GM12878 (cell line): Measurements from ENCODE around the gene DUXB. TPM values are rescaled to one million over a fixed set of nuclear protein-coding genes. Genes with fewer than 3 reads are reported as not detected.

ENCODE experiments used
- ATAC-seq: fragments of 200-7000 bp; cut with Tn5 transposase; 3 replicates; pipeline ENCODE4 v1.9.1; 2020; ENCODE audit warnings: mild to moderate bottlenecking, moderate library complexity
- BruUV-seq: library from RNA; stranded (reverse); fragments of 400-500 nt; replicated peaks from 2 replicates; lab custom pipeline; 2021; lab: Mats Ljungman, UMichigan
- CTCF ChIA-PET: fragments of 300-600 bp; sonication (Branson Sonifier 250); formaldehyde crosslinking; extraction: SDS; loops from one replicate; lab custom pipeline; 2021; ENCODE audit warnings: inconsistent platforms; lab: Yijun Ruan, JAX
- POLR2A ChIA-PET: fragments of 350-600 bp; formaldehyde crosslinking; extraction: SDS; loops from one replicate; lab custom pipeline; 2021; ENCODE audit warnings: inconsistent platforms; lab: Charles Lee
- RAD21 ChIA-PET: fragments of 300-600 bp; sonication (Branson Sonifier 250); formaldehyde crosslinking; loops from one replicate; lab custom pipeline; 2023; ENCODE audit warnings: antibody characterized with exemption; ENCODE audit not compliant: unreplicated experiment; lab: Charles Lee
- SMC1A ChIA-PET: fragments of 300-600 bp; sonication (Branson Sonifier 250); formaldehyde crosslinking; loops from one replicate; lab custom pipeline; 2023; ENCODE audit not compliant: unreplicated experiment, uncharacterized antibody; lab: Charles Lee
- DNase-seq: peaks from one replicate; pipeline ENCODE4 v3.0.0-alpha.2; 2011; ENCODE audit warnings: low read depth, low spot score
- FAIRE-seq: peaks from 3 replicates; lab custom pipeline; 2011; peaks lifted over from hg19 to GRCh38; lab: Jason Lieb, UNC
- H2AFZ ChIP-seq: 2 replicates; pipeline ENCODE4 v1.6.0; 2011; ENCODE audit warnings: low read depth, low read length, control low read depth; ENCODE audit not compliant: control insufficient read depth
- H3K27ac ChIP-seq: 2 replicates; pipeline ENCODE4 v1.5.1; 2011; ENCODE audit warnings: control low read depth; ENCODE audit not compliant: control insufficient read depth, insufficient read depth
- H3K27me3 ChIP-seq, 2 experiments: replicated peaks in 1 of 2; 2 replicates each; pipeline versions ENCODE4 v1.6.0 to v1.6.1; 2011; ENCODE audit warnings: low read length in 1 of 2; ENCODE audit not compliant: control insufficient read depth in 2 of 2, insufficient read depth in 2 of 2
- H3K36me3 ChIP-seq, 2 experiments: 2 replicates each; pipeline ENCODE4 v1.5.1; 2011; ENCODE audit warnings: low read length in 1 of 2; ENCODE audit not compliant: control insufficient read depth in 2 of 2, insufficient read depth in 2 of 2
- H3K4me1 ChIP-seq: 2 replicates; pipeline ENCODE4 v1.6.1; 2011; ENCODE audit warnings: mild to moderate bottlenecking, low read length, moderate library complexity, mixed read lengths; ENCODE audit not compliant: control insufficient read depth, insufficient read depth
- H3K4me2 ChIP-seq: 2 replicates; pipeline ENCODE4 v1.6.0; 2011; ENCODE audit warnings: control low read depth; ENCODE audit not compliant: control insufficient read depth, insufficient read depth
- H3K4me3 ChIP-seq: fragments of 200-600 bp; sonication (generic); 2 replicates; pipeline ENCODE4 v1.5.1; 2016
- H3K79me2 ChIP-seq: 2 replicates; pipeline ENCODE4 v1.6.0; 2011; ENCODE audit warnings: low read length; ENCODE audit not compliant: control insufficient read depth, insufficient read depth
- H3K9ac ChIP-seq: 2 replicates; pipeline ENCODE4 v1.8.0; 2011; ENCODE audit warnings: low read length, control low read depth, mixed read lengths; ENCODE audit not compliant: control insufficient read depth, insufficient read depth
- H3K9me3 ChIP-seq: replicated peaks from 3 replicates; pipeline ENCODE4 v1.5.1; 2011; ENCODE audit warnings: mild to moderate bottlenecking, low read length; ENCODE audit not compliant: control insufficient read depth, insufficient read depth
- H4K20me1 ChIP-seq: 2 replicates; pipeline ENCODE4 v1.6.0; 2011; ENCODE audit not compliant: control insufficient read depth, insufficient read depth
- BACH1 ChIP-seq: fragments of 450-650 bp; IDR thresholded peaks from 2 replicates; pipeline ENCODE4 v1.6.1; 2017; ENCODE audit warnings: mild to moderate bottlenecking, borderline replicate concordance
- POU2F2 ChIP-seq: IDR thresholded peaks from 3 replicates; pipeline ENCODE4 v1.6.1; 2011; ENCODE audit warnings: low read depth, mild to moderate bottlenecking, low read length, borderline replicate concordance
- SMARCA5 ChIP-seq: fragments of 450-650 bp; IDR thresholded peaks from 2 replicates; pipeline ENCODE4 v1.6.1; 2017; ENCODE audit warnings: mild to moderate bottlenecking
- SRF ChIP-seq, 2 experiments: IDR thresholded peaks; 2 replicates each; pipeline ENCODE4 v1.6.1; 2011; ENCODE audit warnings: low read depth in 2 of 2, low read length in 2 of 2, mild to moderate bottlenecking in 1 of 2, moderate library complexity in 1 of 2
- STAT3 ChIP-seq: IDR thresholded peaks from 2 replicates; pipeline ENCODE4 v1.6.1; 2011; ENCODE audit warnings: low read depth, low read length, improper control_type of control experiment
- ZNF24 ChIP-seq: fragments of 450-650 bp; IDR thresholded peaks from 2 replicates; pipeline ENCODE4 v1.6.1; 2017; ENCODE audit warnings: antibody characterized with exemption, mild to moderate bottlenecking
- WGBS: methylation state at CpG from one replicate; pipeline ENCODE4 v1.1.6; 2016; ENCODE audit warnings: low lambda C conversion rate; ENCODE audit not compliant: insufficient replicate concordance, insufficient coverage; ENCODE audit errors: missing lambda C conversion rate; 5-methylcytosine and 5-hydroxymethylcytosine counted together
- in situ Hi-C: fragments of 300-500 bp; cut with MboI; formaldehyde crosslinking; loops from 9 replicates; pipeline ENCODE4 v1.14.3; 2018; ENCODE audit warnings: mixed read lengths
- intact Hi-C: fragments of 100-400 bp; cut with micrococcal nuclease; formaldehyde crosslinking; loops from one replicate; pipeline ENCODE4 v1.14.2; 2022; ENCODE audit not compliant: unreplicated experiment
- polyA plus RNA-seq, 11 experiments: library from polyadenylated mRNA; depleted of rRNA in 4 of 11; unstranded in 6 of 11; stranded (reverse) in 5 of 11; fragments of >200 nt; fragmentation: Nextera tagmentation in 4 of 11; fragmentation: Illumina TruSeq in 1 of 11; extraction: Ambion mirVana in 4 of 11; extraction: Trizol in 1 of 11; gene quantifications; 1 replicate in 1 of 11; 2 replicates in 10 of 11; pipeline versions ENCODE4 v1.2.1 to v1.2.3, GENCODE V29; 2011 to 2016; ENCODE audit warnings: inconsistent platforms in 2 of 11, missing spikeins in 2 of 11, low read depth in 1 of 11
- total RNA-seq, 4 experiments: library from RNA; depleted of rRNA in 3 of 4; stranded (reverse); fragments of >200 nt in 3 of 4; fragmentation: Illumina TruSeq in 1 of 4; extraction: Trizol in 1 of 4; gene quantifications; 2 replicates each; pipeline versions ENCODE4 v1.2.1 to v1.2.3, GENCODE V29; 2013 to 2021
- TF ChIP-seq, protein P1 (sequence below): IDR thresholded peaks from 2 replicates; pipeline ENCODE4 v1.6.1; 2012; ENCODE audit warnings: mild to moderate bottlenecking, low read depth, low read length
- TF ChIP-seq, protein P2 (sequence below): IDR thresholded peaks from 2 replicates; pipeline ENCODE4 v1.6.1; 2012; ENCODE audit warnings: low read depth, low read length, improper control_type of control experiment

Gene DUXB
- total and polyA plus RNA-seq, 10 of the 15 experiments (the other 5 are each of a cell fraction or from before 2014, with no cell fraction given), result 0.05 TPM; not detected in 9

DNA sequence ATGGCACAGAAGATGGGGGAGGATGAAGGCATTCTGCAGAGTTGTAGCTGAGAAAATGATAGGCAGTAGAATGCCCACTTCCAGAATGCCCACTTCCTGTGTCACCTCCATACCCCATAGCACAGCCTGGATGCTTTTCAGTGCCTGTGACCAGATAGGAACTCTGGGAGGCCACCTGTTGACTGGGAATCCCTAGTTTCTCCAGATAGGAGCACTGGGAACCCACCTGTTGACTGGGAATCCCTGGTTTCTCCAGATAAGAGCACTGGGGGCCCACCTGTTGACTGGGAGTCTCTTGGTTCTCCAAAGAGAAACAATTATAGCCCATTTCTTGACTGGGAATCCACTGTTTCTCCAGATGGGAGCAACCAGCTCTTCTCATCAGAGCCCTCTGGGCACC is 13.4 kb upstream of the DUXB start (continued):
- TF ChIP-seq, protein P1, sequence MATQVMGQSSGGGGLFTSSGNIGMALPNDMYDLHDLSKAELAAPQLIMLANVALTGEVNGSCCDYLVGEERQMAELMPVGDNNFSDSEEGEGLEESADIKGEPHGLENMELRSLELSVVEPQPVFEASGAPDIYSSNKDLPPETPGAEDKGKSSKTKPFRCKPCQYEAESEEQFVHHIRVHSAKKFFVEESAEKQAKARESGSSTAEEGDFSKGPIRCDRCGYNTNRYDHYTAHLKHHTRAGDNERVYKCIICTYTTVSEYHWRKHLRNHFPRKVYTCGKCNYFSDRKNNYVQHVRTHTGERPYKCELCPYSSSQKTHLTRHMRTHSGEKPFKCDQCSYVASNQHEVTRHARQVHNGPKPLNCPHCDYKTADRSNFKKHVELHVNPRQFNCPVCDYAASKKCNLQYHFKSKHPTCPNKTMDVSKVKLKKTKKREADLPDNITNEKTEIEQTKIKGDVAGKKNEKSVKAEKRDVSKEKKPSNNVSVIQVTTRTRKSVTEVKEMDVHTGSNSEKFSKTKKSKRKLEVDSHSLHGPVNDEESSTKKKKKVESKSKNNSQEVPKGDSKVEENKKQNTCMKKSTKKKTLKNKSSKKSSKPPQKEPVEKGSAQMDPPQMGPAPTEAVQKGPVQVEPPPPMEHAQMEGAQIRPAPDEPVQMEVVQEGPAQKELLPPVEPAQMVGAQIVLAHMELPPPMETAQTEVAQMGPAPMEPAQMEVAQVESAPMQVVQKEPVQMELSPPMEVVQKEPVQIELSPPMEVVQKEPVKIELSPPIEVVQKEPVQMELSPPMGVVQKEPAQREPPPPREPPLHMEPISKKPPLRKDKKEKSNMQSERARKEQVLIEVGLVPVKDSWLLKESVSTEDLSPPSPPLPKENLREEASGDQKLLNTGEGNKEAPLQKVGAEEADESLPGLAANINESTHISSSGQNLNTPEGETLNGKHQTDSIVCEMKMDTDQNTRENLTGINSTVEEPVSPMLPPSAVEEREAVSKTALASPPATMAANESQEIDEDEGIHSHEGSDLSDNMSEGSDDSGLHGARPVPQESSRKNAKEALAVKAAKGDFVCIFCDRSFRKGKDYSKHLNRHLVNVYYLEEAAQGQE, result no peak
- TF ChIP-seq SRF (IDR thresholded peaks at IDR 0.05; ENCODE audit: low read depth in 2 of 2, low read length in 2 of 2), result no peak
- TF ChIP-seq POU2F2, result no peak
- no peak for TF ChIP-seq STAT3
- TF ChIP-seq ZNF24, result no peak

DNA sequence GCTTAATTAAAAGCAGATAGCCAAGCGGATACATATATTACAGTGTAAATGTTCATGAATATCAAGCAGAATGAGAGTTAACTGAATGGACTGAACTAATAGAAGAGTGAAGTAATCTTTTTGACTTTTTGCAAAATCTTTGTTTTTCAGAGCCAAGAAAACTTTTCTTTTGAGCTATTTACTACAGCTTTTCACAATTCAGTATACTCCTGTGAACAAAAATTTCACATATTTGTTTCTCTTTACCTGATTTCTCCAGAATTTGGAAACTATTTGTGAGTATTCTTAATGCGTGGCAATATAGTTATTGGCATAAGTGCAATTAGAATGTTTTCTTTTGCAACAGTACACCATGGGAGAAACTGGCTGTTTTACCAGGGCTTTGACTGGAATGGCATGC is 9.1 kb upstream of the DUXB start:
- no TSS peak for BruUV-seq
- ATAC-seq (no peak), DNase-seq (no peak), FAIRE-seq (no peak)
- POLR2A ChIA-PET, result no interaction called here
- SMC1A ChIA-PET, result interaction anchor here (1.2 kb wide), 1 partner anchor 36 kb away, joined by 3 read pairs; no protein-coding TSS in a partner anchor
- no peaks in the 10 kb centered on the region for H3K27me3 ChIP-seq
- intact Hi-C loops, result no loop called here
- no peaks in the 10 kb centered on the region for H3K36me3 ChIP-seq
- H3K9me3 ChIP-seq, result no peaks in the 10 kb centered on the region; the same call in 2 of the 3 replicates
- no peak overlapping the region for H2AFZ ChIP-seq
- 57% methylated on average over 2 of the region's 2 CpGs for WGBS
- RAD21 ChIA-PET, result no interaction called here
- TF ChIP-seq SMARCA5 (no peak), BACH1 (no peak)
- TF ChIP-seq, protein P2, sequence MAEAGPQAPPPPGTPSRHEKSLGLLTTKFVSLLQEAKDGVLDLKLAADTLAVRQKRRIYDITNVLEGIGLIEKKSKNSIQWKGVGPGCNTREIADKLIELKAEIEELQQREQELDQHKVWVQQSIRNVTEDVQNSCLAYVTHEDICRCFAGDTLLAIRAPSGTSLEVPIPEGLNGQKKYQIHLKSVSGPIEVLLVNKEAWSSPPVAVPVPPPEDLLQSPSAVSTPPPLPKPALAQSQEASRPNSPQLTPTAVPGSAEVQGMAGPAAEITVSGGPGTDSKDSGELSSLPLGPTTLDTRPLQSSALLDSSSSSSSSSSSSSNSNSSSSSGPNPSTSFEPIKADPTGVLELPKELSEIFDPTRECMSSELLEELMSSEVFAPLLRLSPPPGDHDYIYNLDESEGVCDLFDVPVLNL, result no peak
- in situ Hi-C loops, result no loop called here
- H3K4me2 ChIP-seq, result no peak overlapping the region
- no peaks in the 10 kb centered on the region for H4K20me1 ChIP-seq
- no peak overlapping the region for H3K27ac ChIP-seq
- H3K9ac ChIP-seq, result no peak overlapping the region
- CTCF ChIA-PET, result interaction anchor here (0.6 kb wide), 1 partner anchor 36 kb away, joined by 3 read pairs; no protein-coding TSS in a partner anchor
- no peak overlapping the region for H3K4me3 ChIP-seq
- no peaks in the 10 kb centered on the region for H3K79me2 ChIP-seq
- H3K4me1 ChIP-seq, result no peaks in the 10 kb centered on the region
